HepG2 (cell line): ENCODE results near the gene JMJD7. TPM values are rescaled to one million over a fixed set of nuclear protein-coding genes. Genes with fewer than 3 reads are reported as not detected.

ENCODE experiments used
- MED8 ChIP-seq: sonication (generic); formaldehyde crosslinking; IDR thresholded peaks from 2 replicates; pipeline ENCODE4 v1.8.1; 2023; ENCODE audit warnings: mild to moderate bottlenecking, missing genetic modification reagents; ENCODE audit not compliant: insufficient replicate concordance
- MNT ChIP-seq: fragments of 450-650 bp; IDR thresholded peaks from 2 replicates; pipeline ENCODE4 v1.6.1; 2016
- NCOA2 ChIP-seq: sonication (generic); formaldehyde crosslinking; IDR thresholded peaks from 2 replicates; pipeline ENCODE4 v1.8.0; 2022; ENCODE audit warnings: inconsistent platforms
- NFE2 ChIP-seq: sonication (generic); formaldehyde crosslinking; IDR thresholded peaks from 2 replicates; pipeline ENCODE4 v1.4.0; 2020; ENCODE audit warnings: missing genetic modification reagents
- RFX5 ChIP-seq: IDR thresholded peaks from 2 replicates; pipeline ENCODE4 v1.6.1; 2011; ENCODE audit warnings: low read depth, low read length, improper control_type of control experiment
- SMAD9 ChIP-seq: sonication (generic); formaldehyde crosslinking; IDR thresholded peaks from 2 replicates; pipeline ENCODE4 v1.5.1; 2020; ENCODE audit warnings: mild to moderate bottlenecking, missing genetic modification reagents
- TCF12 ChIP-seq, 2 experiments: fragments of 450-650 bp in 1 of 2; sonication (generic) in 1 of 2; formaldehyde crosslinking in 1 of 2; IDR thresholded peaks; 2 replicates each; pipeline versions ENCODE4 v1.6.1 to v1.8.0; 2017 to 2022; ENCODE audit warnings: antibody characterized with exemption in 1 of 2, mild to moderate bottlenecking in 1 of 2, missing genetic modification reagents in 1 of 2, moderate library complexity in 1 of 2
- TOE1 ChIP-seq: sonication (generic); formaldehyde crosslinking; IDR thresholded peaks from 2 replicates; pipeline ENCODE4 v1.4.0; 2020; ENCODE audit warnings: mild to moderate bottlenecking, missing genetic modification reagents
- ZC3H4 ChIP-seq: sonication (generic); formaldehyde crosslinking; IDR thresholded peaks from 2 replicates; pipeline ENCODE4 v1.4.0; 2020; ENCODE audit warnings: missing genetic modification reagents, borderline replicate concordance
- ZNF407 ChIP-seq: sonication (generic); formaldehyde crosslinking; IDR thresholded peaks from one replicate; pipeline ENCODE4 v1.5.1; 2020; ENCODE audit warnings: mild to moderate bottlenecking, missing genetic modification reagents; ENCODE audit errors: not compliant biosample characterization
- ZNF678 ChIP-seq: sonication (generic); formaldehyde crosslinking; IDR thresholded peaks from 2 replicates; pipeline ENCODE4 v1.4.0; 2020; ENCODE audit warnings: mild to moderate bottlenecking, missing genetic modification reagents
- polyA plus RNA-seq, 8 experiments: library from polyadenylated mRNA; depleted of rRNA in 3 of 8; stranded (reverse) in 7 of 8; unstranded in 1 of 8; fragments of >200 nt; fragmentation: Illumina TruSeq in 4 of 8; extraction: Trizol in 4 of 8; gene quantifications; 2 replicates each; pipeline versions ENCODE4 v1.2.1 to v1.2.3, GENCODE V29; 2011 to 2016; ENCODE audit warnings: low read depth in 4 of 8, missing spikeins in 1 of 8, mixed read lengths in 1 of 8; ENCODE audit not compliant: insufficient read depth in 1 of 8
- total RNA-seq, 5 experiments: library from RNA; depleted of rRNA; stranded (reverse); fragments of >200 nt; fragmentation: Illumina TruSeq; extraction: Trizol; gene quantifications; 2 replicates each; pipeline ENCODE4 v1.2.3, GENCODE V29; 2016; ENCODE audit warnings: low read depth in 1 of 5

Gene JMJD7
- total and polyA plus RNA-seq, 2 of the 13 experiments (the other 11 are each of a cell fraction or from before 2014, with no cell fraction given): 6.4 to 7.1 TPM

GRCh38 chr15:41827880-41828806 is at the start of gene JMJD7 (continued):
- TF ChIP-seq ZNF407 (CRISPR knock-in tag) (no peak), RFX5 (no peak), NCOA2 (CRISPR knock-in tag) (no peak), NFE2 (CRISPR knock-in tag) (no peak), MED8 (CRISPR knock-in tag) (no peak), ZNF678 (CRISPR knock-in tag) (no peak), MNT (no peak), SMAD9 (CRISPR knock-in tag) (no peak), TCF12 (IDR thresholded peaks at IDR 0.05) (no peak), TCF12 (CRISPR knock-in tag; IDR thresholded peaks at IDR 0.05) (no peak), ZC3H4 (CRISPR knock-in tag) (no peak), TOE1 (no peak)
